Lower lobe of right lung (tissue), 2 donors: ENCODE measurements around the gene C1orf105. TPM values are rescaled to one million over a fixed set of nuclear protein-coding genes. Genes with fewer than 3 reads are reported as not detected.

Experiments used
- ATAC-seq, 2 donors: fragments of 200-7000 bp; cut with Tn5 transposase; one replicate each; pipeline ENCODE4 v1.9.1; 2020 to 2022; ENCODE audit warnings: mild to moderate bottlenecking in 2 of 2, moderate library complexity in 2 of 2
- DNase-seq: peaks from one replicate; pipeline ENCODE4 v3.0.0-alpha.2; 2020
- H3K27ac ChIP-seq: fragments of 200-600 bp; one replicate; pipeline ENCODE4 v1.8.0; 2022
- H3K27me3 ChIP-seq: fragments of 200-600 bp; one replicate; pipeline ENCODE4 v1.8.0; 2022; ENCODE audit warnings: low read depth
- H3K36me3 ChIP-seq: fragments of 200-600 bp; one replicate; pipeline ENCODE4 v1.8.0; 2022; ENCODE audit warnings: mild to moderate bottlenecking
- H3K4me1 ChIP-seq: fragments of 200-600 bp; one replicate; pipeline ENCODE4 v1.8.0; 2022
- H3K4me3 ChIP-seq: fragments of 200-600 bp; one replicate; pipeline ENCODE4 v1.8.0; 2022; ENCODE audit warnings: mild to moderate bottlenecking
- H3K9me3 ChIP-seq: fragments of 200-600 bp; one replicate; pipeline ENCODE4 v1.8.0; 2022
- intact Hi-C: fragments of 100-400 bp; cut with DNase I; formaldehyde crosslinking; loops from one replicate; pipeline ENCODE4 v1.11.0; 2022
- total RNA-seq: library from RNA; stranded (reverse); fragmentation: NEBNext Ultra II Directional; extraction: Animal tissue kit (Norgen Biotek cat#: 25700); gene quantifications from one replicate; pipeline ENCODE4 v1.2.1, GENCODE V29; 2021
- TF ChIP-seq, protein P1 (sequence below): fragments of 200-600 bp; IDR thresholded peaks from one replicate; pipeline ENCODE4 v1.8.0; 2022; ENCODE audit warnings: antibody characterized with exemption, mild to moderate bottlenecking
- donor health status: DM: no; HTN: yes; CAD: no; lungs with severe emphysema.

C1orf105 gene
- total RNA-seq, 1 donor from 2014 or later: not detected

DNA sequence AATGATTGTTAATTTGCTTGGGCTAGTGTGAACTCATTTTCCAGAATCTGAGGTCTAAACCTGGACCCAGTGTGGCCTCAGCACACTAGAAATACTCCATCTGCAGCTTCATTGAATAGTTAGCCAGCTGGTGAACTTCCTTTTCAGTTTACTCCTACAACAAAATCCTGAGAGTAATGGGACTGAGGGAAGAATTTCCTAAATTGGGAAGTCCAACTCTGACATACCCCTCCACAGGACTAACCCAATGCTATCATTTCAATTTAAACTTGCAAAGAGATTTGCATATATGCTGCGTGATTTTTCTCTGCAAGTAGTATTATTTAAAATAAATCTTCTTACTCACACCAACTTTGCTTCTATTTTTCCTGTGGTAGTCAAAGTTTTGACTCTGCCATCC is 51.2 kb downstream of the C1orf105 start:
- H3K27ac ChIP-seq: no peak overlapping the region
- no peaks in the 10 kb centered on the region for H3K27me3 ChIP-seq
- H3K4me3 ChIP-seq: no peak overlapping the region
- no peaks in the 10 kb centered on the region for H3K36me3 ChIP-seq
- TF ChIP-seq, protein P1, sequence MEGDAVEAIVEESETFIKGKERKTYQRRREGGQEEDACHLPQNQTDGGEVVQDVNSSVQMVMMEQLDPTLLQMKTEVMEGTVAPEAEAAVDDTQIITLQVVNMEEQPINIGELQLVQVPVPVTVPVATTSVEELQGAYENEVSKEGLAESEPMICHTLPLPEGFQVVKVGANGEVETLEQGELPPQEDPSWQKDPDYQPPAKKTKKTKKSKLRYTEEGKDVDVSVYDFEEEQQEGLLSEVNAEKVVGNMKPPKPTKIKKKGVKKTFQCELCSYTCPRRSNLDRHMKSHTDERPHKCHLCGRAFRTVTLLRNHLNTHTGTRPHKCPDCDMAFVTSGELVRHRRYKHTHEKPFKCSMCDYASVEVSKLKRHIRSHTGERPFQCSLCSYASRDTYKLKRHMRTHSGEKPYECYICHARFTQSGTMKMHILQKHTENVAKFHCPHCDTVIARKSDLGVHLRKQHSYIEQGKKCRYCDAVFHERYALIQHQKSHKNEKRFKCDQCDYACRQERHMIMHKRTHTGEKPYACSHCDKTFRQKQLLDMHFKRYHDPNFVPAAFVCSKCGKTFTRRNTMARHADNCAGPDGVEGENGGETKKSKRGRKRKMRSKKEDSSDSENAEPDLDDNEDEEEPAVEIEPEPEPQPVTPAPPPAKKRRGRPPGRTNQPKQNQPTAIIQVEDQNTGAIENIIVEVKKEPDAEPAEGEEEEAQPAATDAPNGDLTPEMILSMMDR: no peak
- no peak for DNase-seq
- H3K4me1 ChIP-seq: peaks cover 7% of the 10 kb centered on the region
- no peak for ATAC-seq
- intact Hi-C loops: no loop called here
- no peaks in the 10 kb centered on the region for H3K9me3 ChIP-seq

DNA sequence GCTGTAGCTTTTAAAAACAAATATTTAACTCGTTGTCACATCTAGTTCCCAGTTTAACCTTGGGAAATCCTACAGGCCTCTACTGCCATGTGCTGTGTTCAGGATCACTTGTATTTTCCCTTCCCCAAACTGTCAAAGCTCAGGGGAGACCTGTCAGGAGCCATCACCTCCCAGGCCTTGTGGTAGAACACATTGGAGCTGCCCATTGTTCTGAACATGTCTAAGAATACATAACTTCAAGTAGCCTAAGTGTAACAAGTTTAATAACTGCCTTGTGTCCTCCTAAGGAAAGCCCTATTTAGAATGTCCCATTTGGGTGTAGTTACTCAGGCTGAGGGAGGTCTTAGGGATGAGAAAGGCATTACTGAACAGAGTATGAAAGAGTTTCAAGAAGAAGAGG is 52.0 kb downstream of the C1orf105 start:
- no peaks in the 10 kb centered on the region for H3K36me3 ChIP-seq
- H3K27ac ChIP-seq: no peak overlapping the region
- ATAC-seq (no peak), DNase-seq (no peak)
- TF ChIP-seq, protein P1: no peak
- H3K27me3 ChIP-seq: no peaks in the 10 kb centered on the region
- no peaks in the 10 kb centered on the region for H3K9me3 ChIP-seq
- no peak overlapping the region for H3K4me3 ChIP-seq
- H3K4me1 ChIP-seq: peaks cover 7% of the 10 kb centered on the region
- intact Hi-C loops: no loop called here

DNA sequence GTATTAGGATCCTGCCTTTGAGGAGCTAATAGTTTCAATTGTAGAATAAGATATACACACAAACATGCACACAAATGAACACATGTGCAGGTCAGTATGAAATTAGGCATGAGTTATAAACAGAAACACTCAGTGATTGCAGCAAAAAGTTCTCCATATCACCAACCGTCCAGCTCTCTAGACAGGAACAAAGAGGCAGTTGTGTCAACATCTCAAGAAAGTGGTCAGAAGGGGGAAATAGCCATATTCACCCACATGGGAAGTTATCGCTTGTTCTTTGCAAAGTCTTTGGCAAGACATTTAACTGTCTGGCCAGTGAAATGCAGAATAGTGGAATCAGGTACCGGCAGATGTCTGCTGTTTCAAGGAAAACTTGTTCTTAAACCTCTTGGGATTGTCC is 52.8 kb downstream of the C1orf105 start:
- no peak overlapping the region for H3K4me3 ChIP-seq
- H3K9me3 ChIP-seq: no peaks in the 10 kb centered on the region
- peaks cover 7% of the 10 kb centered on the region for H3K4me1 ChIP-seq
- peak; percentile 73 to 87 for ATAC-seq
- no peaks in the 10 kb centered on the region for H3K36me3 ChIP-seq
- no peaks in the 10 kb centered on the region for H3K27me3 ChIP-seq
- no peak overlapping the region for H3K27ac ChIP-seq
- TF ChIP-seq, protein P1: no peak
- intact Hi-C loops: no loop called here
- no peak for DNase-seq

DNA sequence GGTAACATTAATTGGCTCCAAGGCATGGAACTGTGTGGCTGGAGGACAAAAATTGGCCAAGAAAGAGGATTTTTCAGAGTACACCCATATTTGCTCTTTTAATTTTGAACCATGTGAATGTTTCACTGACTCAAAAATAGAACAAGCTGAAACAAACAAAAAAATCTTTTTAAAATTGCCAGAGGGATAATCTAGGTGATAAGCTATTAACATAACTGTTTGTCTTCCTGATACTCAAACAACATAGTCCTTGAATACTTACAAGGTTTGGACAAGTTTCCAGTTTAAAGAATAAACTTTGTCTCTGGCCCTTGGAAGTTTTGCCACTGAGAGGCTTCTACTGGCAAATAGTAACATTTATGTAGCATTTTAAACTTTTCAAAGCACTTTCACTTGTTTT is 53.4 kb downstream of the C1orf105 start:
- no peak for ATAC-seq
- TF ChIP-seq, protein P1: no peak
- Histone ChIP-seq H3K27me3 (no peaks in the 10 kb centered on the region), H3K9me3 (no peaks in the 10 kb centered on the region), H3K4me3 (no peak overlapping the region), H3K36me3 (no peaks in the 10 kb centered on the region), H3K4me1 (peaks cover 7% of the 10 kb centered on the region), H3K27ac (no peak overlapping the region)
- DNase-seq: no peak
- intact Hi-C loops: no loop called here

DNA sequence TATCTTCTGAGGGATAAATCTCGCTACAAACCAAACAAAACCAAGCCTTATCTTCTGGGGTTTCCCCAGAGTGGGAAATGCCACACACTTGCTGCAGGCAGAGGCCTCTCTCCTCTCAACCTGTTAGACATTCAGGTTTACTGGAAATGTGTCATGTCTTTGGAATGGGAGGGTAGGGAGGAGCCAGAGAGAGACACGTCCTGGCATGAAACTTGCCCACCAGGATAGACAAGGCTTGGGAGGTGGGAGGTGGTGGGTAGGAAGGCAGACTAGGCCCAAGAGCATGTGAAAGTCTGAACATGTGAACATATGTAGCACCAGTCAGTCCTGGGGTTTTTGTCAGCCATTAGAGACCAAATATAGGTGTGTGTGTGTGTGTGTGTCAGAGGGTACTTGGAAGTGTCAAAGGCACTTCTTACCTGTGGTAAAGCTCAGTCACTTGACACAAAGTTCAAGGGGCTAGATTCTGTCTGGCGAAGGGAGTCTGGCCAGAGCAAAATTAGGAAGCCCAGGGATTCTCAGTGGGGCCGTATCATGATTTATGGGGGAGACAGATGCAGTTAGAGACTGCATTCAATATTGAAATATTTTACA is 55.8 kb downstream of the C1orf105 start:
- DNase-seq: no peak
- H3K27me3 ChIP-seq: no peaks in the 10 kb centered on the region
- H3K36me3 ChIP-seq: no peaks in the 10 kb centered on the region
- TF ChIP-seq, protein P1: no peak
- peak; percentile 38 to 73 for ATAC-seq
- intact Hi-C loops: no loop called here
- peaks cover 7% of the 10 kb centered on the region for H3K4me1 ChIP-seq
- no peak overlapping the region for H3K4me3 ChIP-seq
- no peaks in the 10 kb centered on the region for H3K9me3 ChIP-seq
- no peak overlapping the region for H3K27ac ChIP-seq

DNA sequence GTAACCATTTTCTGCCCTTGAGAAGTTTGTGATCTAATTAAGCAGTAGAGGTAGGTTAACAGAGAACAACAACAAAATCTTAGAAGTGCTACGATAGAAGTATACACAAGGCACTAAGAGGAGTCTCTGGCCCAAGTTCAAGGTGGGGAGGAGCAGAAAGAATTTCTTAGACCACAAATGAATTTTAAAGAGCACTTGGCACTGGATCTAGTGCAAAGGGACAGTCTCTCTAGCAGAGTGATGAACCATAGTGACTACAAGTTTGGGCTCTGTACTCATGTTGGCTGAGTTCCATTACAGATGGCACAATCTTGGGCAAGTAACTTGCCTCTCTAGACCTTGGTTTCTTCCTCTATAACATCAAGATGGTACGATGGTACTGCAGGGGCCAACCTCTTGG is 56.7 kb downstream of the C1orf105 start:
- no peaks in the 10 kb centered on the region for H3K9me3 ChIP-seq
- H3K4me1 ChIP-seq: peaks cover 7% of the 10 kb centered on the region
- ATAC-seq (no peak), DNase-seq (no peak)
- no peak overlapping the region for H3K4me3 ChIP-seq
- H3K36me3 ChIP-seq: no peaks in the 10 kb centered on the region
- no peaks in the 10 kb centered on the region for H3K27me3 ChIP-seq
- H3K27ac ChIP-seq: no peak overlapping the region
- TF ChIP-seq, protein P1: no peak
- intact Hi-C loops: no loop called here
